DND-41 (cell line): ENCODE measurements around the gene NPW.

ENCODE experiments used
- ATAC-seq: fragments of 200-7000 bp; cut with Tn5 transposase; 3 replicates; pipeline ENCODE4 v1.9.1; 2021; ENCODE audit warnings: low read depth; ENCODE audit not compliant: insufficient read depth
- DNase-seq: peaks from one replicate; pipeline ENCODE4 v3.0.0-alpha.2; 2020
- H2AFZ ChIP-seq: 2 replicates; pipeline ENCODE4 v1.6.0; 2012; ENCODE audit warnings: low read depth, low read length
- H3K27ac ChIP-seq: 2 replicates; pipeline ENCODE4 v1.5.1; 2012; ENCODE audit warnings: low read length, inconsistent platforms
- H3K27me3 ChIP-seq: fragments of 200-600 bp; sonication (generic); 2 replicates; pipeline ENCODE4 v1.6.0; 2012; ENCODE audit warnings: low read length, mild to moderate bottlenecking, inconsistent platforms; ENCODE audit not compliant: insufficient read depth, poor library complexity
- H3K36me3 ChIP-seq: 2 replicates; pipeline ENCODE4 v1.5.1; 2012; ENCODE audit warnings: low read length, inconsistent platforms; ENCODE audit not compliant: insufficient read depth
- H3K4me1 ChIP-seq: 2 replicates; pipeline ENCODE4 v1.5.1; 2012; ENCODE audit warnings: mild to moderate bottlenecking, low read length; ENCODE audit not compliant: insufficient read depth
- H3K4me2 ChIP-seq: 2 replicates; pipeline ENCODE4 v1.6.0; 2012; ENCODE audit warnings: mild to moderate bottlenecking, moderate library complexity, low read length, inconsistent platforms; ENCODE audit not compliant: insufficient read depth
- H3K4me3 ChIP-seq, 2 experiments: fragments of 200-600 bp in 1 of 2; shearing (Covaris generic) in 1 of 2; 2 replicates each; pipeline ENCODE4 v1.5.1; 2012 to 2016; ENCODE audit warnings: inconsistent platforms in 2 of 2, low read length in 2 of 2, mild to moderate bottlenecking in 2 of 2, low read depth in 1 of 2, moderate library complexity in 1 of 2
- H3K79me2 ChIP-seq: 2 replicates; pipeline ENCODE4 v1.6.0; 2012; ENCODE audit warnings: low read length, inconsistent platforms; ENCODE audit not compliant: insufficient read depth
- H3K9ac ChIP-seq: 2 replicates; pipeline ENCODE4 v1.6.0; 2012; ENCODE audit warnings: low read depth, mild to moderate bottlenecking, inconsistent platforms, low read length, moderate library complexity
- H3K9me3 ChIP-seq: 2 replicates; pipeline ENCODE4 v1.5.1; 2012; ENCODE audit warnings: low read length, moderate library complexity, mild to moderate bottlenecking, inconsistent platforms; ENCODE audit not compliant: insufficient read depth, severe bottlenecking
- H4K20me1 ChIP-seq: 2 replicates; pipeline ENCODE4 v1.6.0; 2012; ENCODE audit warnings: low read length; ENCODE audit not compliant: insufficient read depth
- EZH2 ChIP-seq: IDR thresholded peaks from 3 replicates; pipeline ENCODE4 v1.6.1; 2012; ENCODE audit warnings: borderline replicate concordance, low read depth, mild to moderate bottlenecking, moderate library complexity, low read length, inconsistent platforms; ENCODE audit not compliant: severe bottlenecking
- TF ChIP-seq, protein P1 (sequence below): IDR thresholded peaks from 2 replicates; pipeline ENCODE4 v1.5.1; 2012; ENCODE audit warnings: borderline replicate concordance, low read length, moderate library complexity, mild to moderate bottlenecking; ENCODE audit not compliant: poor library complexity, severe bottlenecking; ENCODE audit errors: extremely low read depth

NPW gene

GRCh38 chr16:1990351-1991134 lies 29.0 kb upstream of the NPW start:
- Histone ChIP-seq H3K4me1 (peaks cover under 1% of the 10 kb centered on the region; the same call in 1 of the 2 replicates), H3K9me3 (no peaks in the 10 kb centered on the region), H3K27ac (no peak overlapping the region), H3K9ac (no peak overlapping the region), H4K20me1 (no peaks in the 10 kb centered on the region), H3K4me2 (no peak overlapping the region), H3K36me3 (peaks cover 9% of the 10 kb centered on the region), H3K27me3 (no peaks in the 10 kb centered on the region), H3K4me3 (no peak overlapping the region), H2AFZ (no peak overlapping the region), H3K79me2 (no peaks in the 10 kb centered on the region)
- no peak for DNase-seq
- no peak for ATAC-seq
- TF ChIP-seq, protein P1, sequence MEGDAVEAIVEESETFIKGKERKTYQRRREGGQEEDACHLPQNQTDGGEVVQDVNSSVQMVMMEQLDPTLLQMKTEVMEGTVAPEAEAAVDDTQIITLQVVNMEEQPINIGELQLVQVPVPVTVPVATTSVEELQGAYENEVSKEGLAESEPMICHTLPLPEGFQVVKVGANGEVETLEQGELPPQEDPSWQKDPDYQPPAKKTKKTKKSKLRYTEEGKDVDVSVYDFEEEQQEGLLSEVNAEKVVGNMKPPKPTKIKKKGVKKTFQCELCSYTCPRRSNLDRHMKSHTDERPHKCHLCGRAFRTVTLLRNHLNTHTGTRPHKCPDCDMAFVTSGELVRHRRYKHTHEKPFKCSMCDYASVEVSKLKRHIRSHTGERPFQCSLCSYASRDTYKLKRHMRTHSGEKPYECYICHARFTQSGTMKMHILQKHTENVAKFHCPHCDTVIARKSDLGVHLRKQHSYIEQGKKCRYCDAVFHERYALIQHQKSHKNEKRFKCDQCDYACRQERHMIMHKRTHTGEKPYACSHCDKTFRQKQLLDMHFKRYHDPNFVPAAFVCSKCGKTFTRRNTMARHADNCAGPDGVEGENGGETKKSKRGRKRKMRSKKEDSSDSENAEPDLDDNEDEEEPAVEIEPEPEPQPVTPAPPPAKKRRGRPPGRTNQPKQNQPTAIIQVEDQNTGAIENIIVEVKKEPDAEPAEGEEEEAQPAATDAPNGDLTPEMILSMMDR: no peak
- no peak for TF ChIP-seq EZH2

DNA sequence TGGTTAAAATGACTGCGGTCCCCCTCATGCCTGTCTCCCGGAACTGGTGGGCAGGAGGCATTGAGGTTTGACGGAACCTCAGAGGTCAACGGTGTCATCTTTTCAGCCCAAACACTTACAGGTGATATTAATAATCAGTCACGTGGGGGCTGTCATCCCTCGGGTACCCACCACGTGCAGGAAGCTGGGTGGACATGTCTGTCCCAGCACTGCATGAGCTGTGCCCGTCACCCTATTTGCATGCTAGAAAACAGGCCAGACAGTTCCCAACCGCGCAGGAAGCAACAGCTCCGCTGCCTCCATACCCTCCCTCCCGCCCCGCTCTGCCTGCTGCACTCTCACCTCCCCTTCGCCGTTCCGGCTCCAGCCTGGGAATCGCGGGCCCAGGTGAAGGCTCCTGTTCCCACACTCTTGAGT lies 28.4 kb upstream of the NPW start:
- Histone ChIP-seq H3K9me3 (no peaks in the 10 kb centered on the region), H3K36me3 (peaks cover 4% of the 10 kb centered on the region), H4K20me1 (no peaks in the 10 kb centered on the region), H3K4me1 (no peaks in the 10 kb centered on the region), H3K27me3 (no peaks in the 10 kb centered on the region), H3K4me2 (no peak overlapping the region), H3K9ac (no peak overlapping the region), H3K79me2 (no peaks in the 10 kb centered on the region), H3K4me3 (no peak overlapping the region), H3K27ac (no peak overlapping the region), H2AFZ (no peak overlapping the region)
- no peak for TF ChIP-seq EZH2
- TF ChIP-seq, protein P1: no peak
- DNase-seq (no peak), ATAC-seq (no peak)

DNA sequence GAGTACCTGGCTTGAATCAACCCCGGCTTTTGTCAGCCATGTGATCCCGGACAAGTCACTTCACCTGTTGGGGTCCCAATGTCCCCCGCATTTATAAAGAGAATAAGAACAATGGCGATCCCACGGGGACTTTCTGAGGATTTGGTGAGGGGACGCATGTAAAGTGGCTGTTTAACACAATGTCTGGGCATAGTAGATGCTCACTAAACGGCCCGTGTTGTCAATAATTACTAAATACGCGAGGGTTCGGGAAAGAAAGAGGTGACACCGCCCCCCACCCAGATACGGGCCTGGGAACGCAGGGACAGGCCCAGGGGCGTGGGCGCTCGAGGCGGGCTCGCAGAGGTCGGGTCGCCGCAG lies 28.0 kb upstream of the NPW start:
- no peak overlapping the region for H3K27ac ChIP-seq
- H3K9ac ChIP-seq: no peak overlapping the region
- no peak overlapping the region for H2AFZ ChIP-seq
- DNase-seq (no peak), ATAC-seq (no peak)
- peaks cover under 1% of the 10 kb centered on the region; the same call in 1 of the 2 replicates for H3K36me3 ChIP-seq
- H3K4me2 ChIP-seq: no peak overlapping the region
- H3K9me3 ChIP-seq: no peaks in the 10 kb centered on the region
- TF ChIP-seq EZH2: no peak
- TF ChIP-seq, protein P1: no peak
- H4K20me1 ChIP-seq: no peaks in the 10 kb centered on the region
- H3K4me1 ChIP-seq: no peaks in the 10 kb centered on the region
- no peaks in the 10 kb centered on the region for H3K79me2 ChIP-seq
- no peaks in the 10 kb centered on the region for H3K27me3 ChIP-seq
- H3K4me3 ChIP-seq: no peak overlapping the region
